Activated T-cell treated with anti-CD3 and anti-CD28 coated beads for 24 hours (primary cell): Measurements from ENCODE around the gene HCFC1R1.
"Not testable (repeated sequence)": the region's sequence is repeated elsewhere in the genome, so short reads cannot be mapped to it uniquely, and the experiment has no call there.

ENCODE experiments used
- DNase-seq: peaks from one replicate; pipeline ENCODE4 v3.0.0-alpha.2; 2020; ENCODE audit warnings: low read depth

Gene HCFC1R1

GRCh38 chr16:3023669-3024478, at the start of gene HCFC1R1, which contains the start of gene THOC6:
HCFC1R1 (minus strand) TSS chr16:3023942; CDS start chr16:3023941, 1 bp downstream.
THOC6 (plus strand) TSS chr16:3024035; CDS start chr16:3024327, 292 bp downstream.
- peak; percentile 92 for DNase-seq

GRCh38 chr16:3073448-3073847, 49.7 kb upstream of the HCFC1R1 start:
- DNase-seq = no peak

- DNase-seq = not testable (repeated sequence)
Measured at GRCh38 chr16:3072576-3073263, 49.0 kb upstream of the HCFC1R1 start.

GRCh38 chr16:3072148-3072547, 48.4 kb upstream of the HCFC1R1 start:
- DNase-seq = not testable (repeated sequence)

GRCh38 chr16:3071655-3072054, 47.9 kb upstream of the HCFC1R1 start:
- no peak for DNase-seq

- DNase-seq = no peak
Measured at GRCh38 chr16:3070608-3071111, 46.9 kb upstream of the HCFC1R1 start.

GRCh38 chr16:3069146-3069545, 45.4 kb upstream of the HCFC1R1 start:
- not testable (repeated sequence) for DNase-seq

- no peak for DNase-seq
Measured at GRCh38 chr16:3068487-3068886, 44.7 kb upstream of the HCFC1R1 start.

- no peak for DNase-seq
Measured at GRCh38 chr16:3066440-3066748, 42.7 kb upstream of the HCFC1R1 start.

GRCh38 chr16:3065742-3066439, 42.1 kb upstream of the HCFC1R1 start:
- no peak for DNase-seq

GRCh38 chr16:3065069-3065741, 41.5 kb upstream of the HCFC1R1 start, which contains the start of gene IL32:
IL32 (plus strand) TSS chr16:3065640; CDS start chr16:3065812, 172 bp downstream.
- peak; percentile 71 for DNase-seq

GRCh38 chr16:3063625-3064386, 40.1 kb upstream of the HCFC1R1 start:
- no peak for DNase-seq

- DNase-seq = no peak
Measured at GRCh38 chr16:3062553-3062952, 38.8 kb upstream of the HCFC1R1 start.

GRCh38 chr16:3060339-3061127, 36.8 kb upstream of the HCFC1R1 start:
- no peak for DNase-seq

- DNase-seq = no peak
Measured at GRCh38 chr16:3059723-3060242, 36.0 kb upstream of the HCFC1R1 start.

GRCh38 chr16:3059041-3059722, 35.4 kb upstream of the HCFC1R1 start:
- peak; percentile 84 for DNase-seq

- no peak for DNase-seq
Measured at GRCh38 chr16:3058139-3059030, 34.6 kb upstream of the HCFC1R1 start.
